Measurements from ENCODE around the gene VSNL1.

GRCh38 chr2:17607379-17607778 is 66.9 kb downstream of the VSNL1 start:
- TF ChIP-seq CTCF (IDR thresholded peaks at IDR 0.05; ENCODE audit: low read depth, low read length) (no peak), MYC (IDR thresholded peaks at IDR 0.05; ENCODE audit: low read depth, low read length) (no peak), POLR2A (IDR thresholded peaks at IDR 0.05; ENCODE audit: extremely low read depth, insufficient read length) (no peak), MAX (IDR thresholded peaks at IDR 0.05; ENCODE audit: low read depth, low read length) (no peak)

Data from NB4 (cell line).